SK-N-SH treated with all-trans-retinoic acid at 6 μM for 48 hours (cell line): ENCODE results near the gene ADCYAP1R1.

Experiments
- ATAC-seq: fragments of 200-7000 bp; cut with Tn5 transposase; 3 replicates; pipeline ENCODE4 v1.9.1; 2020; ENCODE audit warnings: mild to moderate bottlenecking, moderate library complexity
- ARNTL ChIP-seq: fragments of 450-650 bp; formaldehyde crosslinking; IDR thresholded peaks from 2 replicates; pipeline ENCODE4 v1.5.0; 2020; ENCODE audit warnings: low read depth, mild to moderate bottlenecking, moderate library complexity, borderline replicate concordance
- BACH2 ChIP-seq: fragments of 250-450 bp; sonication (Bioruptor Pico); IDR thresholded peaks from 2 replicates; pipeline ENCODE4 v1.9.0; 2021; ENCODE audit warnings: mild to moderate bottlenecking, borderline replicate concordance
- CSDC2 ChIP-seq: fragments of 250-450 bp; sonication (Bioruptor Pico); IDR thresholded peaks from 2 replicates; pipeline ENCODE4 v1.5.0; 2020; ENCODE audit warnings: mild to moderate bottlenecking, moderate library complexity
- ESRRG ChIP-seq: fragments of 250-450 bp; sonication (Bioruptor Pico); IDR thresholded peaks from 2 replicates; pipeline ENCODE4 v1.6.1; 2021; ENCODE audit warnings: mild to moderate bottlenecking
- GLIS3 ChIP-seq: fragments of 250-450 bp; sonication (Bioruptor Pico); IDR thresholded peaks from 2 replicates; pipeline ENCODE4 v1.5.0; 2020; ENCODE audit warnings: mild to moderate bottlenecking, moderate library complexity
- ISL1 ChIP-seq: fragments of 250-450 bp; sonication (Bioruptor Pico); IDR thresholded peaks from 2 replicates; pipeline ENCODE4 v2.1.2; 2022; ENCODE audit warnings: mild to moderate bottlenecking, moderate library complexity
- OSR1 ChIP-seq: fragments of 250-450 bp; sonication (Bioruptor Pico); IDR thresholded peaks from 2 replicates; pipeline ENCODE4 v1.8.0; 2022; ENCODE audit warnings: moderate library complexity, mild to moderate bottlenecking, inconsistent platforms
- PPARA ChIP-seq: fragments of 250-450 bp; sonication (Bioruptor Pico); IDR thresholded peaks from 2 replicates; pipeline ENCODE4 v1.5.0; 2020; ENCODE audit warnings: mild to moderate bottlenecking, borderline replicate concordance
- RARB ChIP-seq: fragments of 250-450 bp; sonication (Bioruptor Pico); IDR thresholded peaks from 2 replicates; pipeline ENCODE4 v1.8.0; 2021; ENCODE audit warnings: mild to moderate bottlenecking, moderate library complexity
- SNAI2 ChIP-seq: fragments of 250-450 bp; sonication (Bioruptor Pico); IDR thresholded peaks from 2 replicates; pipeline ENCODE4 v1.5.0; 2020; ENCODE audit warnings: mild to moderate bottlenecking, moderate library complexity
- TCF4 ChIP-seq: fragments of 250-450 bp; sonication (Bioruptor Pico); IDR thresholded peaks from 2 replicates; pipeline ENCODE4 v1.8.0; 2021; ENCODE audit warnings: mild to moderate bottlenecking, moderate library complexity, borderline replicate concordance
- TOX ChIP-seq: fragments of 250-450 bp; sonication (Bioruptor Pico); IDR thresholded peaks from 2 replicates; pipeline ENCODE4 v1.8.0; 2021; ENCODE audit warnings: mild to moderate bottlenecking, moderate library complexity, borderline replicate concordance
- ZC3H10 ChIP-seq: fragments of 250-450 bp; sonication (Bioruptor Pico); IDR thresholded peaks from 2 replicates; pipeline ENCODE4 v1.5.1; 2021; ENCODE audit warnings: mild to moderate bottlenecking, moderate library complexity
- ZFP3 ChIP-seq: fragments of 250-450 bp; sonication (Bioruptor Pico); IDR thresholded peaks from 2 replicates; pipeline ENCODE4 v1.5.0; 2020; ENCODE audit warnings: mild to moderate bottlenecking, moderate library complexity
- ZFP30 ChIP-seq: fragments of 450-650 bp; formaldehyde crosslinking; IDR thresholded peaks from 2 replicates; pipeline ENCODE4 v1.5.0; 2022; ENCODE audit warnings: mild to moderate bottlenecking, moderate library complexity
- ZNF565 ChIP-seq: fragments of 450-650 bp; formaldehyde crosslinking; conservative IDR thresholded peaks from 2 replicates; pipeline ENCODE4 v1.5.0; 2020; ENCODE audit warnings: low read depth, mild to moderate bottlenecking, moderate library complexity
- ZNF70 ChIP-seq: fragments of 450-650 bp; formaldehyde crosslinking; IDR thresholded peaks from 2 replicates; pipeline ENCODE4 v1.5.0; 2020; ENCODE audit warnings: mild to moderate bottlenecking, moderate library complexity
- ZNF8 ChIP-seq: fragments of 450-650 bp; formaldehyde crosslinking; IDR thresholded peaks from 2 replicates; pipeline ENCODE4 v1.5.0; 2020; ENCODE audit warnings: mild to moderate bottlenecking, moderate library complexity
- TF ChIP-seq, protein P1 (sequence below): fragments of 250-450 bp; sonication (Bioruptor Pico); IDR thresholded peaks from 2 replicates; pipeline ENCODE4 v1.8.0; 2020; ENCODE audit warnings: mild to moderate bottlenecking, moderate library complexity, borderline replicate concordance
- TF ChIP-seq, protein P2 (sequence below): fragments of 250-450 bp; sonication (Bioruptor Pico); IDR thresholded peaks from 2 replicates; pipeline ENCODE4 v1.5.1; 2020; ENCODE audit warnings: low read depth, mild to moderate bottlenecking, moderate library complexity
- TF ChIP-seq, protein P3 (sequence below): fragments of 250-450 bp; sonication (Bioruptor Pico); IDR thresholded peaks from 2 replicates; pipeline ENCODE4 v1.5.1; 2021; ENCODE audit warnings: mild to moderate bottlenecking, moderate library complexity
- TF ChIP-seq, protein P4 (sequence below): fragments of 250-450 bp; sonication (Bioruptor Pico); IDR thresholded peaks from 2 replicates; pipeline ENCODE4 v1.5.0; 2020; ENCODE audit warnings: mild to moderate bottlenecking, moderate library complexity
- TF ChIP-seq, protein P5 (sequence below): fragments of 250-450 bp; sonication (Bioruptor Pico); IDR thresholded peaks from 2 replicates; pipeline ENCODE4 v1.8.0; 2021; ENCODE audit warnings: low read depth, mild to moderate bottlenecking, moderate library complexity, borderline replicate concordance

Gene ADCYAP1R1

DNA sequence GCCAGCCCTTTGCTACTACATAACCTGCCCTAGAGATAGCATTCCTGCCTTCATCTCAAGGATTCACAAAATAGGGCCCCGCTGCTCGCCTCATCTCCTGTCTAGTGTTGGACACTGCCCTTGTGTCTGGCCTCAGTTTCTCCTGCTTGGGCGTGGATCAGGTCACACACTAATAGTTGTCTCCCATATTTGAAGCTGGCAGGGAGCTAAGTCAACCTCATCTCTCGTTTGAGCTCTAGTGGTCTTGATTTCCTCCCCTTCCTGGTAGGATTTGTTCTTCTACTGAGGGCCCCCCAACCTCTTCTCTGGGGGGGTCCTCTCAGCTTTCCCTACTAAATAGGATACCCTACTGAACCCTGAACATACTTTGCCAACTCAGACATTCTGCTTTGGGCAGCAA lies 42.2 kb downstream of the ADCYAP1R1 start:
- no peak for ATAC-seq
- TF ChIP-seq BACH2 (no peak), ZFP3 (CRISPR knock-in tag) (no peak), CSDC2 (CRISPR knock-in tag) (no peak), TOX (no peak), PPARA (CRISPR knock-in tag) (no peak), TCF4 (CRISPR knock-in tag) (no peak), SNAI2 (CRISPR knock-in tag) (no peak), RARB (CRISPR knock-in tag) (no peak), ZC3H10 (no peak), GLIS3 (no peak), ARNTL (CRISPR knock-in tag) (no peak), ZNF70 (CRISPR knock-in tag) (no peak), OSR1 (CRISPR knock-in tag) (no peak), ISL1 (no peak), ESRRG (CRISPR knock-in tag) (no peak), ZNF8 (CRISPR knock-in tag) (no peak), ZNF565 (CRISPR knock-in tag) (no peak)
- TF ChIP-seq, protein P1, sequence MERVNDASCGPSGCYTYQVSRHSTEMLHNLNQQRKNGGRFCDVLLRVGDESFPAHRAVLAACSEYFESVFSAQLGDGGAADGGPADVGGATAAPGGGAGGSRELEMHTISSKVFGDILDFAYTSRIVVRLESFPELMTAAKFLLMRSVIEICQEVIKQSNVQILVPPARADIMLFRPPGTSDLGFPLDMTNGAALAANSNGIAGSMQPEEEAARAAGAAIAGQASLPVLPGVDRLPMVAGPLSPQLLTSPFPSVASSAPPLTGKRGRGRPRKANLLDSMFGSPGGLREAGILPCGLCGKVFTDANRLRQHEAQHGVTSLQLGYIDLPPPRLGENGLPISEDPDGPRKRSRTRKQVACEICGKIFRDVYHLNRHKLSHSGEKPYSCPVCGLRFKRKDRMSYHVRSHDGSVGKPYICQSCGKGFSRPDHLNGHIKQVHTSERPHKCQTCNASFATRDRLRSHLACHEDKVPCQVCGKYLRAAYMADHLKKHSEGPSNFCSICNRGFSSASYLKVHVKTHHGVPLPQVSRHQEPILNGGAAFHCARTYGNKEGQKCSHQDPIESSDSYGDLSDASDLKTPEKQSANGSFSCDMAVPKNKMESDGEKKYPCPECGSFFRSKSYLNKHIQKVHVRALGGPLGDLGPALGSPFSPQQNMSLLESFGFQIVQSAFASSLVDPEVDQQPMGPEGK (CRISPR knock-in tag) = no peak
- TF ChIP-seq, protein P2, sequence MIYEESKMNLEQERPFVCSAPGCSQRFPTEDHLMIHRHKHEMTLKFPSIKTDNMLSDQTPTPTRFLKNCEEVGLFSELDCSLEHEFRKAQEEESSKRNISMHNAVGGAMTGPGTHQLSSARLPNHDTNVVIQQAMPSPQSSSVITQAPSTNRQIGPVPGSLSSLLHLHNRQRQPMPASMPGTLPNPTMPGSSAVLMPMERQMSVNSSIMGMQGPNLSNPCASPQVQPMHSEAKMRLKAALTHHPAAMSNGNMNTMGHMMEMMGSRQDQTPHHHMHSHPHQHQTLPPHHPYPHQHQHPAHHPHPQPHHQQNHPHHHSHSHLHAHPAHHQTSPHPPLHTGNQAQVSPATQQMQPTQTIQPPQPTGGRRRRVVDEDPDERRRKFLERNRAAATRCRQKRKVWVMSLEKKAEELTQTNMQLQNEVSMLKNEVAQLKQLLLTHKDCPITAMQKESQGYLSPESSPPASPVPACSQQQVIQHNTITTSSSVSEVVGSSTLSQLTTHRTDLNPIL = no peak
- TF ChIP-seq, protein P3, sequence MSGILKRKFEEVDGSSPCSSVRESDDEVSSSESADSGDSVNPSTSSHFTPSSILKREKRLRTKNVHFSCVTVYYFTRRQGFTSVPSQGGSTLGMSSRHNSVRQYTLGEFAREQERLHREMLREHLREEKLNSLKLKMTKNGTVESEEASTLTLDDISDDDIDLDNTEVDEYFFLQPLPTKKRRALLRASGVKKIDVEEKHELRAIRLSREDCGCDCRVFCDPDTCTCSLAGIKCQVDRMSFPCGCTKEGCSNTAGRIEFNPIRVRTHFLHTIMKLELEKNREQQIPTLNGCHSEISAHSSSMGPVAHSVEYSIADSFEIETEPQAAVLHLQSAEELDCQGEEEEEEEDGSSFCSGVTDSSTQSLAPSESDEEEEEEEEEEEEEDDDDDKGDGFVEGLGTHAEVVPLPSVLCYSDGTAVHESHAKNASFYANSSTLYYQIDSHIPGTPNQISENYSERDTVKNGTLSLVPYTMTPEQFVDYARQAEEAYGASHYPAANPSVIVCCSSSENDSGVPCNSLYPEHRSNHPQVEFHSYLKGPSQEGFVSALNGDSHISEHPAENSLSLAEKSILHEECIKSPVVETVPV = no peak

DNA sequence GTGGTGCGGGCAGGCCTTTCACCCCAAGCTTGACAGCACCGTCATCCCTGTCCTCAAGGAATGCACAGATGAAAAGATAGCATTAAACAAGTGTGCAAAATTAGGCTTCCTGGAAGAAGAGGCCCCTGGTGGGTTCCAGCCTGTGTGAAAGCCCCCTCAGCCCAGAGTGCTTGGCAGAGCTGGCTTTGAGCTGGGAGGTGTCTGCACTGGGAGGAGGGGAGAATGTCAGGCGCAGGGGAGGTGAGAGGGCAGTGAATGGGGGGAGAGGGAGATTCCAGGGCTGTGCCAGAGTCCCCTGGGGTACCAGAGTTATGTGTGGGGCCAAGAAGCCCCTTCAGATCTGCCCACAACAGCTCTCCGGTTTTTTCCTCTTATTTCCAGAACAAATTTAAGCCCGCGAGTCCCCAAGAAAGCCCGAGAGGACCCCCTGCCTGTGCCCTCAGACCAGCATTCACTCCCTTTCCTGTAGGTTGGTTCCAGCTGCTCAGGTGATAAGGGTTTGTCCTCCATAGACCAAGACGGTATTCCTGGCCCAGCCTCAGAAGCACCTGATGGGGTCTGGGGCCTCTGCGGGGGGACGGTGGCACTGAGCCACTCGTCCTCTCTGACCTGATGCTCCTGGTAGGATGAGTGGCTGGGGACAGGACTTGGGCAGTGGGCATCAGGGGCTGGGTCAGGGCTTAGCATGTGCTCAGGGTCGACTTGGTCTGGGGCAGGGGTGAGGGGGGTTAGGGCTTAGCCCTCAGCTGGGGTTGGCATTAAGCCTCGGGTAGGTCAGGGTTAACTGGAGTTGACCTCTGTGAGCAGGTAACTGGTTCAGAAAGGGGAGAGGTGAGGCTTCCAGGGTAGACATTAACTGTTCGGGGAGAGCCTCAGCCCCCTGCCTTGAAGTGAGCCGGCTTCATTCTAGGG lies 43.4 kb downstream of the ADCYAP1R1 start:
- TF ChIP-seq BACH2 (no peak), ESRRG (CRISPR knock-in tag) (no peak), PPARA (CRISPR knock-in tag) (no peak), GLIS3 (no peak), TCF4 (CRISPR knock-in tag) (no peak), ZNF565 (CRISPR knock-in tag) (no peak), ZFP30 (CRISPR knock-in tag) (no peak), ARNTL (CRISPR knock-in tag) (no peak), ISL1 (no peak), ZNF70 (CRISPR knock-in tag) (no peak), ZC3H10 (no peak), ZFP3 (CRISPR knock-in tag) (no peak), OSR1 (CRISPR knock-in tag) (no peak), ZNF8 (CRISPR knock-in tag) (no peak), TOX (no peak)
- TF ChIP-seq, protein P4, sequence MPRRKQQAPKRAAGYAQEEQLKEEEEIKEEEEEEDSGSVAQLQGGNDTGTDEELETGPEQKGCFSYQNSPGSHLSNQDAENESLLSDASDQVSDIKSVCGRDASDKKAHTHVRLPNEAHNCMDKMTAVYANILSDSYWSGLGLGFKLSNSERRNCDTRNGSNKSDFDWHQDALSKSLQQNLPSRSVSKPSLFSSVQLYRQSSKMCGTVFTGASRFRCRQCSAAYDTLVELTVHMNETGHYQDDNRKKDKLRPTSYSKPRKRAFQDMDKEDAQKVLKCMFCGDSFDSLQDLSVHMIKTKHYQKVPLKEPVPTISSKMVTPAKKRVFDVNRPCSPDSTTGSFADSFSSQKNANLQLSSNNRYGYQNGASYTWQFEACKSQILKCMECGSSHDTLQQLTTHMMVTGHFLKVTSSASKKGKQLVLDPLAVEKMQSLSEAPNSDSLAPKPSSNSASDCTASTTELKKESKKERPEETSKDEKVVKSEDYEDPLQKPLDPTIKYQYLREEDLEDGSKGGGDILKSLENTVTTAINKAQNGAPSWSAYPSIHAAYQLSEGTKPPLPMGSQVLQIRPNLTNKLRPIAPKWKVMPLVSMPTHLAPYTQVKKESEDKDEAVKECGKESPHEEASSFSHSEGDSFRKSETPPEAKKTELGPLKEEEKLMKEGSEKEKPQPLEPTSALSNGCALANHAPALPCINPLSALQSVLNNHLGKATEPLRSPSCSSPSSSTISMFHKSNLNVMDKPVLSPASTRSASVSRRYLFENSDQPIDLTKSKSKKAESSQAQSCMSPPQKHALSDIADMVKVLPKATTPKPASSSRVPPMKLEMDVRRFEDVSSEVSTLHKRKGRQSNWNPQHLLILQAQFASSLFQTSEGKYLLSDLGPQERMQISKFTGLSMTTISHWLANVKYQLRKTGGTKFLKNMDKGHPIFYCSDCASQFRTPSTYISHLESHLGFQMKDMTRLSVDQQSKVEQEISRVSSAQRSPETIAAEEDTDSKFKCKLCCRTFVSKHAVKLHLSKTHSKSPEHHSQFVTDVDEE (CRISPR knock-in tag) = no peak
- TF ChIP-seq, protein P5, sequence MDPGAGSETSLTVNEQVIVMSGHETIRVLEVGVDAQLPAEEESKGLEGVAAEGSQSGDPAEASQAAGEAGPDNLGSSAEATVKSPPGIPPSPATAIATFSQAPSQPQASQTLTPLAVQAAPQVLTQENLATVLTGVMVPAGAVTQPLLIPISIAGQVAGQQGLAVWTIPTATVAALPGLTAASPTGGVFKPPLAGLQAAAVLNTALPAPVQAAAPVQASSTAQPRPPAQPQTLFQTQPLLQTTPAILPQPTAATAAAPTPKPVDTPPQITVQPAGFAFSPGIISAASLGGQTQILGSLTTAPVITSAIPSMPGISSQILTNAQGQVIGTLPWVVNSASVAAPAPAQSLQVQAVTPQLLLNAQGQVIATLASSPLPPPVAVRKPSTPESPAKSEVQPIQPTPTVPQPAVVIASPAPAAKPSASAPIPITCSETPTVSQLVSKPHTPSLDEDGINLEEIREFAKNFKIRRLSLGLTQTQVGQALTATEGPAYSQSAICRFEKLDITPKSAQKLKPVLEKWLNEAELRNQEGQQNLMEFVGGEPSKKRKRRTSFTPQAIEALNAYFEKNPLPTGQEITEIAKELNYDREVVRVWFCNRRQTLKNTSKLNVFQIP (CRISPR knock-in tag) = no peak
- TF ChIP-seq, protein P1 (CRISPR knock-in tag) = no peak
- TF ChIP-seq, protein P3 = no peak

More for the DNA sequence above, 43.4 kb downstream of the ADCYAP1R1 start:
- ATAC-seq = no peak
